Epithelial cell of prostate (primary cell): ENCODE data around the gene CAMSAP3.
"Not testable (repeated sequence)": the region's sequence is repeated elsewhere in the genome, so short reads cannot be mapped to it uniquely, and the experiment has no call there.

ENCODE experiments used
- DNase-seq: peaks from one replicate; pipeline ENCODE4 v3.0.0-alpha.2; 2011; ENCODE audit warnings: low read depth, low spot score
- H3K27ac ChIP-seq: fragments of 450-650 bp; 2 replicates; pipeline ENCODE4 v1.5.1; 2017; ENCODE audit warnings: mild to moderate bottlenecking

Gene CAMSAP3

GRCh38 chr19:7565332-7565731 is 30.3 kb upstream of the CAMSAP3 start:
- no peak overlapping the region for H3K27ac ChIP-seq
- no peak for DNase-seq

GRCh38 chr19:7570761-7571160 is 24.9 kb upstream of the CAMSAP3 start:
- no peak overlapping the region for H3K27ac ChIP-seq
- DNase-seq = no peak

GRCh38 chr19:7575434-7576040 is 20.1 kb upstream of the CAMSAP3 start:
- no peak for DNase-seq
- no peak overlapping the region for H3K27ac ChIP-seq

GRCh38 chr19:7577422-7577821 is 18.2 kb upstream of the CAMSAP3 start:
- H3K27ac ChIP-seq, DNase-seq: not testable (repeated sequence)

- no peak overlapping the region for H3K27ac ChIP-seq
- no peak for DNase-seq
These were observed 17.5 kb upstream of the CAMSAP3 start for GRCh38 chr19:7578127-7578526.

GRCh38 chr19:7579182-7579581 is 16.5 kb upstream of the CAMSAP3 start:
- DNase-seq = no peak
- no peak overlapping the region for H3K27ac ChIP-seq

- H3K27ac ChIP-seq = no peak overlapping the region
These were observed 13.2 kb upstream of the CAMSAP3 start for GRCh38 chr19:7582446-7582845.

GRCh38 chr19:7589822-7590221 is 5.8 kb upstream of the CAMSAP3 start:
- DNase-seq = no peak
- H3K27ac ChIP-seq = no peak overlapping the region

More at GRCh38 chr19:7582446-7582845, 13.2 kb upstream of the CAMSAP3 start:
- DNase-seq = no peak

GRCh38 chr19:7590256-7590655 is 5.4 kb upstream of the CAMSAP3 start:
- H3K27ac ChIP-seq = no peak overlapping the region
- no peak for DNase-seq

- DNase-seq = no peak
- H3K27ac ChIP-seq = no peak overlapping the region
These were observed 711 bp downstream of the CAMSAP3 start for GRCh38 chr19:7596211-7596937.

GRCh38 chr19:7597689-7598088 is 2.0 kb downstream of the CAMSAP3 start:
- DNase-seq = no peak
- H3K27ac ChIP-seq = no peak overlapping the region

GRCh38 chr19:7598180-7598579 is 2.5 kb downstream of the CAMSAP3 start:
- DNase-seq = no peak
- H3K27ac ChIP-seq = no peak overlapping the region

- DNase-seq = no peak
- H3K27ac ChIP-seq = no peak overlapping the region
These were observed 5.1 kb downstream of the CAMSAP3 start for GRCh38 chr19:7600721-7601120.

- no peak for DNase-seq
- H3K27ac ChIP-seq = no peak overlapping the region
These were observed 6.7 kb downstream of the CAMSAP3 start for GRCh38 chr19:7602240-7602934.

GRCh38 chr19:7602935-7603497 is 7.4 kb downstream of the CAMSAP3 start:
- no peak overlapping the region for H3K27ac ChIP-seq
- DNase-seq = no peak

- DNase-seq = no peak
These were observed 8.3 kb downstream of the CAMSAP3 start for GRCh38 chr19:7603919-7604318.

GRCh38 chr19:7605490-7606222 is 10.0 kb downstream of the CAMSAP3 start:
- no peak for DNase-seq

More at GRCh38 chr19:7603919-7604318, 8.3 kb downstream of the CAMSAP3 start:
- no peak overlapping the region for H3K27ac ChIP-seq

GRCh38 chr19:7606289-7606688 is 10.6 kb downstream of the CAMSAP3 start:
- DNase-seq = no peak
- no peak overlapping the region for H3K27ac ChIP-seq

More at GRCh38 chr19:7605490-7606222, 10.0 kb downstream of the CAMSAP3 start:
- no peak overlapping the region for H3K27ac ChIP-seq

- DNase-seq = no peak
- no peak overlapping the region for H3K27ac ChIP-seq
These were observed 11.7 kb downstream of the CAMSAP3 start for GRCh38 chr19:7607212-7607873.
